HepG2 (cell line): ENCODE data around the gene ZNF554. TPM values are rescaled to one million over a fixed set of nuclear protein-coding genes. Genes with fewer than 3 reads are reported as not detected.

Experiments used
- BRCA1 ChIP-seq: sonication (generic); formaldehyde crosslinking; IDR thresholded peaks from 2 replicates; pipeline ENCODE4 v1.4.0; 2020; ENCODE audit warnings: missing genetic modification reagents
- ELF3 ChIP-seq: IDR thresholded peaks from 2 replicates; pipeline ENCODE4 v1.6.1; 2016; ENCODE audit warnings: missing genetic modification reagents, missing compliant biosample characterization
- FOXO1 ChIP-seq: sonication (generic); formaldehyde crosslinking; IDR thresholded peaks from 2 replicates; pipeline ENCODE4 v1.4.0; 2020; ENCODE audit warnings: missing genetic modification reagents
- MAZ ChIP-seq, 2 experiments: sonication (generic) in 1 of 2; formaldehyde crosslinking in 1 of 2; IDR thresholded peaks; 2 replicates each; pipeline versions ENCODE4 v1.5.0 to v1.6.1; 2012 to 2020; ENCODE audit warnings: low read depth in 2 of 2, mild to moderate bottlenecking in 2 of 2, borderline replicate concordance in 1 of 2, improper control_type of control experiment in 1 of 2, low read length in 1 of 2, missing genetic modification reagents in 1 of 2, moderate library complexity in 1 of 2
- MYC ChIP-seq: sonication (generic); formaldehyde crosslinking; IDR thresholded peaks from 2 replicates; pipeline ENCODE4 v1.9.0; 2021; ENCODE audit warnings: missing genetic modification reagents, borderline replicate concordance
- SNAPC2 ChIP-seq: sonication (generic); formaldehyde crosslinking; IDR thresholded peaks from 2 replicates; pipeline ENCODE4 v1.8.1; 2022; ENCODE audit warnings: mild to moderate bottlenecking, missing genetic modification reagents
- SP140L ChIP-seq: sonication (generic); formaldehyde crosslinking; IDR thresholded peaks from 2 replicates; pipeline ENCODE4 v1.4.0; 2020; ENCODE audit warnings: missing genetic modification reagents, borderline replicate concordance
- SYNCRIP ChIP-seq: fragments of 200-400 bp; formaldehyde crosslinking; IDR thresholded peaks from 2 replicates; pipeline ENCODE4 v1.6.1; 2018; ENCODE audit warnings: mild to moderate bottlenecking, low read depth, low read length; ENCODE audit not compliant: insufficient read depth
- TGIF2 ChIP-seq: IDR thresholded peaks from 2 replicates; pipeline ENCODE4 v1.6.1; 2016; ENCODE audit warnings: control low read depth, missing compliant biosample characterization
- ZBTB39 ChIP-seq: sonication (generic); formaldehyde crosslinking; IDR thresholded peaks from 2 replicates; pipeline ENCODE4 v1.5.0; 2020; ENCODE audit warnings: missing genetic modification reagents
- ZFAT ChIP-seq: sonication (generic); formaldehyde crosslinking; conservative IDR thresholded peaks from 2 replicates; pipeline ENCODE4 v1.8.1; 2023; ENCODE audit warnings: missing genetic modification reagents, inconsistent platforms
- ZNF335 ChIP-seq: sonication (generic); formaldehyde crosslinking; IDR thresholded peaks from 2 replicates; pipeline ENCODE4 v1.4.0; 2020; ENCODE audit warnings: missing genetic modification reagents
- ZNF776 ChIP-seq: sonication (generic); formaldehyde crosslinking; IDR thresholded peaks from 2 replicates; pipeline ENCODE4 v1.4.0; 2020; ENCODE audit warnings: mild to moderate bottlenecking, missing genetic modification reagents
- polyA plus RNA-seq, 8 experiments: library from polyadenylated mRNA; depleted of rRNA in 3 of 8; stranded (reverse) in 7 of 8; unstranded in 1 of 8; fragments of >200 nt; fragmentation: Illumina TruSeq in 4 of 8; extraction: Trizol in 4 of 8; gene quantifications; 2 replicates each; pipeline versions ENCODE4 v1.2.1 to v1.2.3, GENCODE V29; 2011 to 2016; ENCODE audit warnings: low read depth in 4 of 8, missing spikeins in 1 of 8, mixed read lengths in 1 of 8; ENCODE audit not compliant: insufficient read depth in 1 of 8
- total RNA-seq, 5 experiments: library from RNA; depleted of rRNA; stranded (reverse); fragments of >200 nt; fragmentation: Illumina TruSeq; extraction: Trizol; gene quantifications; 2 replicates each; pipeline ENCODE4 v1.2.3, GENCODE V29; 2016; ENCODE audit warnings: low read depth in 1 of 5
- TF ChIP-seq, protein P1 (sequence below): sonication (generic); formaldehyde crosslinking; IDR thresholded peaks from 2 replicates; pipeline ENCODE4 v1.5.0; 2020; ENCODE audit warnings: mild to moderate bottlenecking, missing genetic modification reagents
- TF ChIP-seq, protein P2 (sequence below): sonication (generic); formaldehyde crosslinking; IDR thresholded peaks from 2 replicates; pipeline ENCODE4 v1.4.0; 2020; ENCODE audit warnings: missing genetic modification reagents, borderline replicate concordance
- TF ChIP-seq, protein P3 (sequence below): fragments of 450-650 bp; IDR thresholded peaks from 2 replicates; pipeline ENCODE4 v1.6.1; 2017

ZNF554 gene
- total and polyA plus RNA-seq, 2 of the 13 experiments (the other 11 are each of a cell fraction or from before 2014, with no cell fraction given) = 2.2 to 2.7 TPM

GRCh38 chr19:2775556-2776430, 43.9 kb upstream of the ZNF554 start (continued):
- TF ChIP-seq, protein P1, sequence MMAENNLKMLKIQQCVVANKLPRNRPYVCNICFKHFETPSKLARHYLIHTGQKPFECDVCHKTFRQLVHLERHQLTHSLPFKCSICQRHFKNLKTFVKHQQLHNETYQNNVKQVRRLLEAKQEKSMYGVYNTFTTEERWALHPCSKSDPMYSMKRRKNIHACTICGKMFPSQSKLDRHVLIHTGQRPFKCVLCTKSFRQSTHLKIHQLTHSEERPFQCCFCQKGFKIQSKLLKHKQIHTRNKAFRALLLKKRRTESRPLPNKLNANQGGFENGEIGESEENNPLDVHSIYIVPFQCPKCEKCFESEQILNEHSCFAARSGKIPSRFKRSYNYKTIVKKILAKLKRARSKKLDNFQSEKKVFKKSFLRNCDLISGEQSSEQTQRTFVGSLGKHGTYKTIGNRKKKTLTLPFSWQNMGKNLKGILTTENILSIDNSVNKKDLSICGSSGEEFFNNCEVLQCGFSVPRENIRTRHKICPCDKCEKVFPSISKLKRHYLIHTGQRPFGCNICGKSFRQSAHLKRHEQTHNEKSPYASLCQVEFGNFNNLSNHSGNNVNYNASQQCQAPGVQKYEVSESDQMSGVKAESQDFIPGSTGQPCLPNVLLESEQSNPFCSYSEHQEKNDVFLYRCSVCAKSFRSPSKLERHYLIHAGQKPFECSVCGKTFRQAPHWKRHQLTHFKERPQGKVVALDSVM (CRISPR knock-in tag) = peak; percentile 11; the same call in 1 of the 2 replicates
- TF ChIP-seq ZNF776 (CRISPR knock-in tag) = no peak
- TF ChIP-seq SNAPC2 = no peak
- TF ChIP-seq ELF3 = peak; percentile 13; the same call in 1 of the 2 replicates
- peak; percentile 49; the same call in 1 of the 2 replicates for TF ChIP-seq TGIF2 (CRISPR knock-in tag)
- peak; percentile 54 for TF ChIP-seq MYC (CRISPR knock-in tag)
- no peak for TF ChIP-seq ZFAT
- TF ChIP-seq FOXO1 = no peak
- no peak for TF ChIP-seq MAZ (IDR thresholded peaks at IDR 0.05; ENCODE audit: borderline replicate concordance, low read depth, low read length)
- TF ChIP-seq MAZ (CRISPR knock-in tag; IDR thresholded peaks at IDR 0.05; ENCODE audit: low read depth) = peak; percentile 12; the same call in 1 of the 2 replicates
- TF ChIP-seq, protein P2, sequence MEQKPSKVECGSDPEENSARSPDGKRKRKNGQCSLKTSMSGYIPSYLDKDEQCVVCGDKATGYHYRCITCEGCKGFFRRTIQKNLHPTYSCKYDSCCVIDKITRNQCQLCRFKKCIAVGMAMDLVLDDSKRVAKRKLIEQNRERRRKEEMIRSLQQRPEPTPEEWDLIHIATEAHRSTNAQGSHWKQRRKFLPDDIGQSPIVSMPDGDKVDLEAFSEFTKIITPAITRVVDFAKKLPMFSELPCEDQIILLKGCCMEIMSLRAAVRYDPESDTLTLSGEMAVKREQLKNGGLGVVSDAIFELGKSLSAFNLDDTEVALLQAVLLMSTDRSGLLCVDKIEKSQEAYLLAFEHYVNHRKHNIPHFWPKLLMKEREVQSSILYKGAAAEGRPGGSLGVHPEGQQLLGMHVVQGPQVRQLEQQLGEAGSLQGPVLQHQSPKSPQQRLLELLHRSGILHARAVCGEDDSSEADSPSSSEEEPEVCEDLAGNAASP = peak; percentile 44; the same call in 1 of the 2 replicates
- TF ChIP-seq, protein P3, sequence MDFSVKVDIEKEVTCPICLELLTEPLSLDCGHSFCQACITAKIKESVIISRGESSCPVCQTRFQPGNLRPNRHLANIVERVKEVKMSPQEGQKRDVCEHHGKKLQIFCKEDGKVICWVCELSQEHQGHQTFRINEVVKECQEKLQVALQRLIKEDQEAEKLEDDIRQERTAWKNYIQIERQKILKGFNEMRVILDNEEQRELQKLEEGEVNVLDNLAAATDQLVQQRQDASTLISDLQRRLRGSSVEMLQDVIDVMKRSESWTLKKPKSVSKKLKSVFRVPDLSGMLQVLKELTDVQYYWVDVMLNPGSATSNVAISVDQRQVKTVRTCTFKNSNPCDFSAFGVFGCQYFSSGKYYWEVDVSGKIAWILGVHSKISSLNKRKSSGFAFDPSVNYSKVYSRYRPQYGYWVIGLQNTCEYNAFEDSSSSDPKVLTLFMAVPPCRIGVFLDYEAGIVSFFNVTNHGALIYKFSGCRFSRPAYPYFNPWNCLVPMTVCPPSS = no peak
- no peak for TF ChIP-seq ZBTB39
- TF ChIP-seq SYNCRIP = no peak
- TF ChIP-seq SP140L (CRISPR knock-in tag) = no peak
- TF ChIP-seq BRCA1 (CRISPR knock-in tag) = 0 out of 2 replicates have a peak, but pooled peaks have one; percentile 25
- peak; percentile 35; the same call in 1 of the 2 replicates for TF ChIP-seq ZNF335
